ENCODE data around the gene HEPN1.

DNA sequence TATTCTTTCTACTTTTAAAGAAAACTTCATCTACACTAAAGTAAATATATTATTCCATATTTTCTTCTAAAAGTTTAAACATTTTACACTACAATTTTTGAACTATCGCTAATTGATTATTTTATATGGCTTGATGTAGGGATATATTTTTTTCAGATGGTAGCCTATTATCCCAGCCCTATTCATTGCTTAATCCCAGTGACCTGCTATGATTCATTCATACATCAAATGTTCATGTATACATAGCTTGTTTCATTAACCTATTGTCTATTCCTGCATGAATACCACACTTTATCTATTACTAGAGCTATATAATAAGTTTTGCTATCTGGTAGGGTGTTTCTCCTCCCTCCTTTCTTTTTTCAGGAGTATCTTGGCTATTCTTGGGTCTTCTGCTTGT is 16.4 kb upstream of the HEPN1 start:
- TF ChIP-seq EGR1 (IDR thresholded peaks at IDR 0.05): no peak
- TF ChIP-seq, protein P1, sequence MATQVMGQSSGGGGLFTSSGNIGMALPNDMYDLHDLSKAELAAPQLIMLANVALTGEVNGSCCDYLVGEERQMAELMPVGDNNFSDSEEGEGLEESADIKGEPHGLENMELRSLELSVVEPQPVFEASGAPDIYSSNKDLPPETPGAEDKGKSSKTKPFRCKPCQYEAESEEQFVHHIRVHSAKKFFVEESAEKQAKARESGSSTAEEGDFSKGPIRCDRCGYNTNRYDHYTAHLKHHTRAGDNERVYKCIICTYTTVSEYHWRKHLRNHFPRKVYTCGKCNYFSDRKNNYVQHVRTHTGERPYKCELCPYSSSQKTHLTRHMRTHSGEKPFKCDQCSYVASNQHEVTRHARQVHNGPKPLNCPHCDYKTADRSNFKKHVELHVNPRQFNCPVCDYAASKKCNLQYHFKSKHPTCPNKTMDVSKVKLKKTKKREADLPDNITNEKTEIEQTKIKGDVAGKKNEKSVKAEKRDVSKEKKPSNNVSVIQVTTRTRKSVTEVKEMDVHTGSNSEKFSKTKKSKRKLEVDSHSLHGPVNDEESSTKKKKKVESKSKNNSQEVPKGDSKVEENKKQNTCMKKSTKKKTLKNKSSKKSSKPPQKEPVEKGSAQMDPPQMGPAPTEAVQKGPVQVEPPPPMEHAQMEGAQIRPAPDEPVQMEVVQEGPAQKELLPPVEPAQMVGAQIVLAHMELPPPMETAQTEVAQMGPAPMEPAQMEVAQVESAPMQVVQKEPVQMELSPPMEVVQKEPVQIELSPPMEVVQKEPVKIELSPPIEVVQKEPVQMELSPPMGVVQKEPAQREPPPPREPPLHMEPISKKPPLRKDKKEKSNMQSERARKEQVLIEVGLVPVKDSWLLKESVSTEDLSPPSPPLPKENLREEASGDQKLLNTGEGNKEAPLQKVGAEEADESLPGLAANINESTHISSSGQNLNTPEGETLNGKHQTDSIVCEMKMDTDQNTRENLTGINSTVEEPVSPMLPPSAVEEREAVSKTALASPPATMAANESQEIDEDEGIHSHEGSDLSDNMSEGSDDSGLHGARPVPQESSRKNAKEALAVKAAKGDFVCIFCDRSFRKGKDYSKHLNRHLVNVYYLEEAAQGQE (IDR thresholded peaks at IDR 0.05; ENCODE audit: low read depth): no peak
- TF ChIP-seq TCF12 (IDR thresholded peaks at IDR 0.05; ENCODE audit: low read depth): no peak
- TF ChIP-seq, protein P2, sequence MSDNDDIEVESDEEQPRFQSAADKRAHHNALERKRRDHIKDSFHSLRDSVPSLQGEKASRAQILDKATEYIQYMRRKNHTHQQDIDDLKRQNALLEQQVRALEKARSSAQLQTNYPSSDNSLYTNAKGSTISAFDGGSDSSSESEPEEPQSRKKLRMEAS (IDR thresholded peaks at IDR 0.05): no peak
- TF ChIP-seq RAD21 (IDR thresholded peaks at IDR 0.05; ENCODE audit: low read depth): no peak
- no peak for TF ChIP-seq EP300 (IDR thresholded peaks at IDR 0.05; ENCODE audit: borderline replicate concordance)
- TF ChIP-seq TEAD4 (IDR thresholded peaks at IDR 0.05): no peak
- TF ChIP-seq CREB1 (IDR thresholded peaks at IDR 0.05; ENCODE audit: low read depth): no peak
